ENCODE results near the gene ACER1.
"Not testable (repeated sequence)": the region's sequence is repeated elsewhere in the genome, so short reads cannot be mapped to it uniquely, and the experiment has no call there.

Gene ACER1

DNA sequence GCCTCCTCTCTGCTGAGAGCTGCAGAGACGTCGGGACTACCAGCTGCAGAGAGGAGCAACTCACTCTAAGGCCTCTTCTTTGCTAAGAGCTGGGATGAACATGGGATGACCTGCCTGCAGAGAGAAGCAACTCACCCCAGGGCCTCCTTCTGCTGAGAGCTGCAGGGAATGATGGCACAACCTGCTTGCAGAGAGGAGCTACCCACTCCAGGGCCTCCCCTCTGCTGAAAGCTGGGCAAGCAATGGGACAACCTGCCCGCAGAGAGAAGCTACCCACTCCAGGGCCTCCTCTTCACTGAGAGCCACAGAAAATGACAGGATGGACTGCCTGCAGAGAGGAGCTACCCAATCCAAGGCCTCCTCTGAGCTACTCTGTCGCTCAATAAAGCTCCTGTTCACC, 46.7 kb downstream of the ACER1 start:
- no peak for DNase-seq

- not testable (repeated sequence) for DNase-seq
These were observed 51.0 kb downstream of the ACER1 start for GRCh38 chr19:6282393-6282792.

- peak; percentile 97 for DNase-seq
These were observed 53.4 kb downstream of the ACER1 start, which contains the start of gene MLLT1 for GRCh38 chr19:6279931-6280591. MLLT1 (minus strand) TSS chr19:6279975; CDS start chr19:6279784, 191 bp downstream.

DNA sequence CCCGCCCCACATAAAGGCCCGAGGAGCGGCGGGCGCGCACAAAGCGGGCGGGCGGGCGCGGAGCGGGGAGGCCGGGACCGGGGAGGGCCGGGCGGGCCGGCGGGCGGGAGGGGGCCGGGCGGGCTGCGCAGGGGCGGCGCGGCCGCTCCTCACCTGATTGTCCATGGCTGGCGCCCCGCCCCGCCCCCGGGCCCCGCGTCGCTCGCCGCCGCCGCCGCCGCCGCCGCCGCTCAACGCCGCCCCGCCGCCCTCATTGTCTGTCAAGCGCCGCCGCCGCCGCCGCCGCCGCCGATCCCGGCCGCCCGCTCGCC, 53.8 kb downstream of the ACER1 start:
- no peak for DNase-seq

GRCh38 chr19:6278740-6279619, 54.4 kb downstream of the ACER1 start:
- DNase-seq = no peak

- DNase-seq = no peak
These were observed 55.4 kb downstream of the ACER1 start for GRCh38 chr19:6278051-6278450.

GRCh38 chr19:6276447-6276846, 57.0 kb downstream of the ACER1 start:
- DNase-seq = peak; percentile 79

DNA sequence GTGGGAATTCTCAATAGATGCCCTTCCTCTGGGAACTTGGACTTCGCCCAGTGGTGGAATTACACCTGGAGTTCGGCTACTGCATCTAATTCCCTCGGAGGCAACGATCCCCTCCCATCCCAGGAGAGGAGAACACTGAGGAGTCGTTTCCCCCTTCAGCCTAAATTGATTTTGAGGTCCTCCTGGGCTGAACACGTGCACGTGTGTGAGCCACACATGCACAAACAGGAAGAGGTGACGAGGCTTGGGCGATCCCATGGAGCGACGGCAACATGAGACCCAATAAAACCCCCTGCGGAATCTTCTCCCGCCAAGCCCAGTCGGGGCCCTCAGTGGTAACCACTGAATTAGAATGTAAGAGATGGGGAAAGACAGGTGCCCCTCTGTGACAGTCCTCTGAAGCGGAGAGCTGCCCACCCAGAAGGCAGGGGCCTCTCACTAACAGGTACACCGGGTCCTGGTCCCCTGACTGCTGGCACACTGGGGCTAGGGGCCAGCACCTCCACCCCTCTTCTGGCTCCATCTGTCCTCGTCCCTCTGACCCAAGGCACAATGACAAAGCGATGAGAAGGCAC, 58.2 kb downstream of the ACER1 start:
- no peak for DNase-seq

DNA sequence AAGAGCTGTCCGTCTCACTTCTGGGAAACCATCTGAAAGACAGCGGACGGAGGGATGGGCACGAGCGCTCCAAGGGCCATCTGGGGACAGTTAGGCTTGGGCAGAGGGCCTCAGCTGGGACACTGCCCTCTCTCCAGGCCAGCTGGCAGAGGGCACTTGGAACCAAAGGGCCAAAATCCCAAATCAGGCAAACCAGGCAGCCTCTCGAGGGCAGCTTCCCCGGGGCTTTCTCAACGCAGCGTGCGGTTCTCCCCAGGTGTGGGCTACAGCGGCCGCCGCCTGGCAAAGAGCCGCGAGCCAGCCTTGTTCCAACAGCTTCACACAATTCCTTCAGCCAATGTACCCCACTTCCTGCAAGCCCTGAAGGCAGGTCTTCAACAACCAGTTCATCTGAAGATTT, 58.7 kb downstream of the ACER1 start:
- no peak for DNase-seq

DNA sequence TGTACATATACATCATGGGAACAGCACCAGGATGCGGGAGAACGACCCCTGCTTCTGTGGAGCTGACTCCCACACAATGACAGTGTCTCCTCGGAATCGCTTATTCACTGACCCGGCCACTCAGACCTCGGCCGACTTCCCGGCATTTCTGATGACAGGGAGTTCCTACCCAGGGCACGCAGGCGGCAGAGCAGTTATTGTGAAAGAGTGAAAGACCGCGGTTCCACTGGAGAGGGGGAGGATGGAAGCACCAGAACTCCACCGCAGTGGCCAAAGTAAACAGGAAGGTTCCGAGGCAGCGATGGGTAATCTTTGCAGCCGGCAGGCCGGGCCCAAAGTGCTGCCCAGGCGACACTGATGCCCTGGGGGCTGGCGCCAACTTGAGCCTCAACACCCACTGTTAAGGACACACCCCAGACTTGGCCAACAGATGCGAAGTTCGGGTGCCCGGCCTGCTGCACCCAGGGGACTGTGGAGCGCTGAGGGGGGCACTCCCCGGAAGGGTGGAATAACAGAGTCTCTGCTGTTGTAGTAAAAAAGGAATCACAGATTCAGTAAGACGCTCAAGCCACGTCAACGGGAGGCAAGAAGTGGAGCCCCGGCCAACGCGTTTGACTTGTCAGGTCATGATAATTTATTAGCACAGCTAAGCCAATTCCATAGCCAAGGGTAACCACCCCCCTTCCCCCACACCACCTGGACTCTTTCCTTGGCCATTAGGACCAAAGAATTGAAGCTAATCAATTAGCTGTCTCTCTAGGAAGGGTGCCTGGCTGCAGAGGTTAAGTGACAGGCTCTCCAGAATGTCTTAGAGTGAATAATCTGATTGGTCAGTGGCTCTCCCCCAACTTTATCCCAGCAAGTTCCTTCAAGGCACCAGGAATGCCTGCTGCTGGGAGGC, 59.5 kb downstream of the ACER1 start:
- peak; percentile 96 for DNase-seq

- no peak for DNase-seq
These were observed 60.4 kb downstream of the ACER1 start for GRCh38 chr19:6272913-6273600.

- DNase-seq = no peak
These were observed 61.0 kb downstream of the ACER1 start for GRCh38 chr19:6272411-6272791.

GRCh38 chr19:6271721-6272410, 61.5 kb downstream of the ACER1 start:
- peak; percentile 77 for DNase-seq

DNA sequence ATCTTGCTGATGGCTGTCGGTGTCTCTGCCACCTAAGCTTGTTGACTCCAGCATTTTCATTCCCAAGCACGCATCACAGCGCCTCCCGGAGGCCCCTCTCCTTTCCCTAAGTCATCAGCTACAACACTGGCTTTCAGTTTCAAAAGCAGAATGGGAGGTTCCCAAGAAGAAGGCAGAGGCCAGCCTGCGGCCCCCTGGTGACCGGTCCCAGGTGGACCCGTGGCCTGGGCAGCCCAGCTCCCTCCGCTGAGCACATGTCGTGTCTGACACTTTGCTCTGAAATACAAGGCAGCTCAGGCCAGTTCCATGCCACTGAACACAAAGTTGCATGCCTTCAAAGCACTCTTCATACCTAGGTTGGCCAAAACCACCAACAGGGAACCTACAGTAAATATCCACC, 62.2 kb downstream of the ACER1 start:
- DNase-seq = no peak

DNA sequence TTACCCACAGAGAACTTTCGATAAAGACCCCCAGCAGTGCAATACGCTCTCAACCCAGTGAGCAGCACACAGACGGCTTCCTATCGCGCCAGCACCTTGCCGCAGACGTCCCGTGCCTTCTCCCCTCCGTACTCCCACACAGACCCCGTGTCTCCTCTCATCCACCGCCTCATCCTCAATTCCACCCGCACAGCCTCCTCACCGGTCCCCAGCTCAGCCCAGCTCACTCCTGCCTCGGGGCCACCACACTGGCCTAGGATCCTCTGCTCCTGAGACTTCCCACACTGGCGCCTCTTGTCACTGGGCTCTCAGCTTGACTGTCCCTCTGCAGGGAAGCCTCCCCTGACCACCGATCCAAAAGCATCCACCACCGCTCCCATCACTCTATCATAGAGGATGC, 62.6 kb downstream of the ACER1 start:
- no peak for DNase-seq

- DNase-seq = no peak
These were observed 63.2 kb downstream of the ACER1 start for GRCh38 chr19:6270076-6270745.

GRCh38 chr19:6269101-6269886, 64.1 kb downstream of the ACER1 start:
- DNase-seq = no peak

DNA sequence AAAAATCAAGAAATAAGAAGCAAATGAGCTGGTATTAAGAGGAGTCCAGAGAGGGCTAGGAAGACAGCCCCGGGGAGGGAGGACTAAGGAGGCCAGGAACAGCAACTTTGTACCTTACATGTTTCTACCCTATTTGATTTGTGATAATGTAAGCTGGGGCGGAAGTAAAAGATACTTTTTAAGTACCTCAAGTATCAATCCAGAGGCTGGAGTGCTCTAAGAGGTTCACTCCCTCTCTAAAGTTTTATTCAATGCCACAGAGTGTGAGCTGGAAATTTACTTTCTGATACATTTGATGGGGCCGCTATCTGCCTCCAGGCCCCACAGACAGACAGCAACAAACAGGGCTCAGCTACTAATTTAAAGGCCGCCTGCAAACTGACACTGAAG, 65.0 kb downstream of the ACER1 start:
- no peak for DNase-seq

DNA sequence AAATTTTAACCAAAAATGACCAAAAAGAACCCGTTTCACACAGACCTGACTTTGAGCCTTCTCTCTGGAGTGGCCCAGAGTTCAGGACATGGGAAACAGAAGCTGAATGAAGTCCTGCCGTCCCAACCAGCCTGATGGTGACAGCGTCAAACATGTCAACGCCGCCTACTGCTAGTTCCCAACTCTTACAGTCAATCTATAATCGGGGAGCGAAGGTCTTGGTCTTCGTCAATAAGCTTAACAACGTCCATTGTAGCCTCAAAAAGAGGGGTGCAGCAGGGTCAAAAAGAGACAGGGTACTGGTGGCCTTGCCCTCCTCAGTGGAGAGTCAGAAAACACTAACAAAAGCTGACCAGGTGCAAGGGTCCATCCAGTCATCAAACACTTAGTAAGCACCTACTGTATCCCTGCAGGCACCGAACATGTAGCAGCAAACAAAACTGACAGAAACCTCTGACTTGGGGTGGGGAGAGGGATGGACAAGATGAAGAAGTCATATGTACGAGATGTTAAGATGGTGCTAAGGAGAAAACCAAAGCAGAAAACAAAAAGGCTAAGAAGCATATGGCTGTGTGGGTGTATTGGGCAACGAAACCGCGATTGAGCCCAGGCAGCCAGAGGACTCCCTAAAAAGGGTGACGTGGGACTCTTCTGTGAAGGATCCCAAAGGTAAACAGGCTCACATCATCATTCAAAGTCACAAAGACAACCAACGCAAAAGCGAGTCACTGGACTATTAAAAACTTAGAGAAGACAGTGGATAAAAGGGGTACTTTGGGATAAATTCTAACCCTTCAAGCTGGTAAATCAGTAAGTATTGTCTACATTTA, 65.6 kb downstream of the ACER1 start:
- no peak for DNase-seq
